Small intestine (tissue), 7 donors: ENCODE data around the gene RBM47. TPM values are rescaled to one million over a fixed set of nuclear protein-coding genes. Genes with fewer than 3 reads are reported as not detected.
A peak's percentile ranks its signal among the peaks of the same experiment; 100 is the strongest.

Experiments
- DNase-seq, 2 donors: peaks; one replicate each; pipeline versions ENCODE4 v3.0.0 to v3.0.0-alpha.2; 2013
- FAIRE-seq: peaks from 2 replicates; lab custom pipeline; 2012; peaks lifted over from hg19 to GRCh38; lab: Jason Lieb, UNC
- H3K27ac ChIP-seq, 3 donors: one replicate each; pipeline ENCODE4 v1.5.1; 2013; ENCODE audit warnings: low read length in 2 of 3, mild to moderate bottlenecking in 2 of 3, control low read depth in 1 of 3, inconsistent platforms in 1 of 3, low read depth in 1 of 3, moderate library complexity in 1 of 3
- H3K27me3 ChIP-seq, 3 donors: one replicate each; pipeline ENCODE4 v1.6.1; 2013; ENCODE audit warnings: low read length in 3 of 3, inconsistent platforms in 1 of 3; ENCODE audit not compliant: control insufficient read depth in 3 of 3, insufficient read depth in 3 of 3
- H3K36me3 ChIP-seq, 3 donors: one replicate each; pipeline ENCODE4 v1.6.1; 2013; ENCODE audit warnings: low read length in 3 of 3, inconsistent platforms in 1 of 3, low read depth in 1 of 3, mild to moderate bottlenecking in 1 of 3, moderate library complexity in 1 of 3; ENCODE audit not compliant: control insufficient read depth in 3 of 3, insufficient read depth in 2 of 3
- H3K4me1 ChIP-seq, 3 donors: one replicate each; pipeline ENCODE4 v1.6.1; 2013; ENCODE audit warnings: low read length in 2 of 3, inconsistent platforms in 1 of 3, low read depth in 1 of 3, mild to moderate bottlenecking in 1 of 3, moderate library complexity in 1 of 3; ENCODE audit not compliant: control insufficient read depth in 3 of 3, insufficient read depth in 2 of 3
- H3K4me3 ChIP-seq, 3 donors: one replicate each; pipeline ENCODE4 v1.5.1; 2013; ENCODE audit warnings: low read length in 3 of 3, control low read depth in 1 of 3, inconsistent platforms in 1 of 3, low read depth in 1 of 3, mild to moderate bottlenecking in 1 of 3, moderate library complexity in 1 of 3
- H3K9me3 ChIP-seq, 2 donors: one replicate each; pipeline ENCODE4 v1.6.1; 2013; ENCODE audit warnings: low read depth in 1 of 2, low read length in 1 of 2; ENCODE audit not compliant: control insufficient read depth in 2 of 2, insufficient read depth in 1 of 2
- WGBS, 3 donors: extraction: QIAGEN DNeasy Blood & Tissue Kit; methylation state at CpG; one replicate each; pipeline ENCODE4 v1.1.7; 2013; 5-methylcytosine and 5-hydroxymethylcytosine counted together
- polyA plus RNA-seq, 4 donors: library from polyadenylated mRNA; stranded (reverse) in 3 of 4; unstranded in 1 of 4; fragments of 200-250 nt in 3 of 4; fragments of 120-200 nt in 1 of 4; gene quantifications; one replicate each; pipeline versions ENCODE4 v1.2.1 to v1.2.3, GENCODE V29; 2013
- donor health status: healthy with polysubstance abuse.
- donor health status: control.
- donor health status: control.
- donor health status: Bipolar disorder and iron deficiency.
- donor health status: healthy.

Gene RBM47
- polyA plus RNA-seq, 4 donors: 49.5 to 127 (median 106) TPM

DNA sequence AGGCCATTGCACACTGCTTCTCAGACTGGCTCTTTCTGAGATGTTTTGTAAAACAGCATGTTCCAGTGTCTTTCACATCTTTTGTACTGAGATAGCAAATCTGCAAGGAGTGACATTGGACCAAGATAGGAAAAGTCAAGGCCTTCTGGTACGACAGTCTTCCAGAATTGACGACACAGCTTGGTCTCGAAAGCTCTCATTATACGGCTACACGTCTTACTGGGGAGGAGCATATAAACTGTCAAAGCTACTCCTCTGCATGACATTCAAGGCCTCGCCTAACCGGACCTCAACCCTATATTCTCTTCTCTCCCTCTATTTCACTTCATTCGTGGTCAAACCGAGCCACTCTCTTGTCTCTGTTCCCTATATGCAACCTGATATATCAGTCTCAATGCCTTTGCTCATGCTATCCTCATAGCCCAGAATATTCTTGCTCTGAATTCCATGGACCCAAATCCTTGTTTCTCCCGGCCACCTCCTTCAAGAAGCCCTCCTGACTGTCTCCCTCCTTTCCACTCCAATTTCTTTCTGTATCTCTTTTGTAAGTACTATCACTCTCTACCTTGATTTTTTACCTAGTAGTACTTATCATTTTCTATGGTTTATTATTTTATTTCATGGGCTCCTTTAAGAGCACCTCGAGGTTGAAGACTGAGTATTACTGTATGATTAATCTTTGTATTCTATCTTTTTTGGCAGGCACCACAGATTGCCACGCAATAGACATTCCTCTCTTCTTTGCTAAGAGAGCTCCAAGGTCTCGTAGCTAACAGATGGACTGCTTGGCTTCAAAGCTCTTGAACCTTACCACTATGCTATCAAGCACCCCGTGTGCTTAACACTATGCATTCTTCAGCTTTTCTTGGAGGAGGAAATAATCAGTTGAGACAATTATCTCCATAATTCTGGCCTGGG lies 35.1 kb downstream of the RBM47 start:
- Histone ChIP-seq H3K27ac (peak overlapping the region in 1 of 3 donors; percentile 16), H3K4me1 (no peaks in the 10 kb centered on the region), H3K27me3 (no peaks in the 10 kb centered on the region), H3K9me3 (peaks cover 0 to 3% of the 10 kb centered on the region in 2 donors), H3K36me3 (peaks cover 0 to 17% (median 0%) of the 10 kb centered on the region in 3 donors), H3K4me3 (no peak overlapping the region)
- WGBS, 3 donors: 58 to 68% (median 60%) methylated on average over 14 of the region's 14 CpGs
- DNase-seq (peak in 1 of 2 donors; percentile 67), FAIRE-seq (no peak)

DNA sequence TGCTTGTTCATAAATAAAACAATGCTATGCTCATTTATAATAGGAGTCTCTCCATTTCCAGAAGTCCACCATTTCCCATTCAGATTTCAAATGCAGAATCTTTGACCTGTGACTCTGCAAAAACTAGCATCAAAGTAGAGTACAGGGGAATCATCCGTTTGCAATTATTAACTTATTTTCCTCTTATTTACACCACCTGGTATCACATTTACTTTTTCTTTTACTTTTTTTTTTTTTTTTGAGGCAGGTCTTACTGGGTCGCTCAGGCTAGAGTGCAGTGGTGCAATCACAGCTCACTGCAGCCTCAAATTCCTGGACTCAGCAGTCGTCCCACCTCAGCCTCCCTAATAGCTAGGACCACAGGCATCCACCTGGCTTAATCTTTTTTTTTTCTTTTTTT lies 37.6 kb downstream of the RBM47 start:
- Histone ChIP-seq H3K27me3 (no peaks in the 10 kb centered on the region), H3K4me1 (peaks cover 0 to 9% (median 0%) of the 10 kb centered on the region in 3 donors), H3K4me3 (no peak overlapping the region), H3K36me3 (peaks cover 0 to 14% (median 0%) of the 10 kb centered on the region in 3 donors), H3K9me3 (peaks cover 0 to 3% of the 10 kb centered on the region in 2 donors), H3K27ac (no peak overlapping the region)
- no peak for FAIRE-seq
- WGBS, 3 donors: 59 to 73% (median 71%) methylated on average over 3 of the region's 3 CpGs
- no peak for DNase-seq

DNA sequence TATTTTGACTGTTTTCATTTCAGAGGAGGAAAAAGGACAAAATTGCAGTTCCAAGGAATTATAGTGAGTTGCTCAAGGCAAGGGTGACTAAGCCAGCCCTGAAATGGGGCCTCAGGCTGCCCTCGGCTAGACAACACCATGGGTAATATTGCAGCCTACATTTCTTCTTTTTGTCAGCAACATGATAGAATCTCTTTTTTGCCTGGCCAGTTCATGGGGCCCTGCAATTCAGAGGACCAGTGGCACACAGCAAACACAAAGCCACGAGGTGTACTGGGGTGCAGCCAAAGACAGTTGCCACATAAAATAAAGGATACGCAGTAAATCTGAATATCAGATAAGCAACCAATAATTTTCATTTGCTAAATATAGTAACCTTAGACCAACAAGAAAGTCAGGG lies 41.8 kb downstream of the RBM47 start:
- Histone ChIP-seq H3K36me3 (peaks cover 0 to 5% (median 0%) of the 10 kb centered on the region in 3 donors), H3K9me3 (peaks cover 0 to 3% of the 10 kb centered on the region in 2 donors), H3K4me3 (no peak overlapping the region), H3K27me3 (no peaks in the 10 kb centered on the region), H3K27ac (no peak overlapping the region), H3K4me1 (peaks cover 0 to 14% (median 0%) of the 10 kb centered on the region in 3 donors)
- peak in 1 of 2 donors; percentile 43 for DNase-seq
- WGBS, 3 donors: 65 to 72% (median 72%) methylated on average over 3 of the region's 3 CpGs
- FAIRE-seq: no peak

DNA sequence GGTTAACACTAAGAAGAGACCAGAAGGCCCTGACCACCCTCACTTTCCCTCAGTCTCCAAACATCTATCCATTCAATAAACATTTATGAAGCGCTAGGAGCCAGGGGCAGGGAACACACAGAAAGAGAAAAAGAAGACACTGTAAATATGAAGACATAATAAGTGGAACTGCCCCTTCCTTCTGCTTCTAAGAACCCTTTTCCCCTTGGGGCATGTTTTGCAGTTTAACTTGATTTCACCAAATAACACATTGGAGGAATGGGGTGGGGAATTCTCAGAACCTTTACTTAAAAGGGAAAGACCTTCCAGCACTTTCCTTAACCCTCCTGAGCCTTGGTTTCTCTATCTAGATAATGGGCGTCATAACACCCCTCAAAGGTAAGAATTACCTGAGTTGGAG lies 42.3 kb downstream of the RBM47 start:
- FAIRE-seq (no peak), DNase-seq (no peak)
- peaks cover 0 to 3% of the 10 kb centered on the region in 2 donors for H3K9me3 ChIP-seq
- no peak overlapping the region for H3K4me3 ChIP-seq
- peaks cover 0 to 3% (median 0%) of the 10 kb centered on the region in 3 donors for H3K36me3 ChIP-seq
- H3K4me1 ChIP-seq: peaks cover 0 to 14% (median 0%) of the 10 kb centered on the region in 3 donors
- 89 to 98% (median 91%) methylated on average over 2 of the region's 2 CpGs for WGBS, 3 donors
- no peaks in the 10 kb centered on the region for H3K27me3 ChIP-seq
- H3K27ac ChIP-seq: peak overlapping the region in 1 of 3 donors; percentile 43

DNA sequence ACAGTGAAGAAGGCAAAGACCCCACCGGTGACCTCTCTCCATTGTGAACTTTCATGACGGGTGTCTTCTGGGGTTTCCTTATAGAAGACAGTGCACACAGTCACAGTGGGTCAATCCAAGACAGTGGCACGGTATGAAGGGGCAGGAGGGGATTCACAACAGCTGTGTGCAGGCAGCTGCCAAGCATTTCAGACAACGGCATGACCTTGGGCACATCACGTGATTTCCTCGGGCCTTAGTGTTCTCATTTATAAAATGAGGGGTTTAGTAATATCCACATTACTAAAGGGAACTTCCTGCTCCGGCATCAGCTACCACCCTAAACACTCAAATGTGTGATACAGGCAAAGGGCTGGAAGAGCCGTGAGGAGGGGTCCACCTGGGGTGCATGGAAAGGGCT lies 42.9 kb downstream of the RBM47 start:
- FAIRE-seq: no peak
- H3K27ac ChIP-seq: no peak overlapping the region
- 65 to 70% (median 67%) methylated on average over 8 of the region's 8 CpGs for WGBS, 3 donors

DNA sequence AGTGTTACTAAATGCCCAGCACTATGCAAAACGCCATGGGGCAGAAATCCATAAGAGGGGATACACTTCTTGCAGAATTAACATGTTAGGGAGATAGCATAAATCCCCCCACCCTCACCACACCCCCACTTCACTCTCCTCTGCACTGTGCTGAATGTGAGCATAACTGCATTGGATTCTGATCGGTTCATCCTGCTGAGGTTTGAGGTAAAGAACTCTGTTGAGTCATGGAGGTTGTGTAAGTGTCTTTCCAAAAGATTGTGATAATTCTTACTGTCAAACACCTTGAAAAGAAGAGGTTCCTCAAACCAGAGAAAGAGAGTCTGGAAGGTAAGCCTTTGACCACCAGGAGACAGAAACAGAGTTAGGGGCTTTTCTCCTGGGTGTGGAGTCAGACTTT lies 43.6 kb downstream of the RBM47 start:
- Histone ChIP-seq H3K27me3 (no peaks in the 10 kb centered on the region), H3K9me3 (no peaks in the 10 kb centered on the region), H3K36me3 (peaks cover 0 to 4% (median 0%) of the 10 kb centered on the region in 3 donors), H3K4me3 (no peak overlapping the region), H3K4me1 (peaks cover 0 to 14% (median 0%) of the 10 kb centered on the region in 3 donors), H3K27ac (no peak overlapping the region)
- FAIRE-seq (no peak), DNase-seq (no peak)
- WGBS, 3 donors: 77 to 83% (median 82%) methylated on average over 2 of the region's 2 CpGs

More for the DNA sequence above, 42.9 kb downstream of the RBM47 start:
- H3K4me1 ChIP-seq: peaks cover 0 to 14% (median 0%) of the 10 kb centered on the region in 3 donors
- peaks cover 0 to 1% (median 0%) of the 10 kb centered on the region in 3 donors for H3K36me3 ChIP-seq
- H3K4me3 ChIP-seq: no peak overlapping the region
- DNase-seq: no peak
- peaks cover 0 to 3% of the 10 kb centered on the region in 2 donors for H3K9me3 ChIP-seq
- no peaks in the 10 kb centered on the region for H3K27me3 ChIP-seq

DNA sequence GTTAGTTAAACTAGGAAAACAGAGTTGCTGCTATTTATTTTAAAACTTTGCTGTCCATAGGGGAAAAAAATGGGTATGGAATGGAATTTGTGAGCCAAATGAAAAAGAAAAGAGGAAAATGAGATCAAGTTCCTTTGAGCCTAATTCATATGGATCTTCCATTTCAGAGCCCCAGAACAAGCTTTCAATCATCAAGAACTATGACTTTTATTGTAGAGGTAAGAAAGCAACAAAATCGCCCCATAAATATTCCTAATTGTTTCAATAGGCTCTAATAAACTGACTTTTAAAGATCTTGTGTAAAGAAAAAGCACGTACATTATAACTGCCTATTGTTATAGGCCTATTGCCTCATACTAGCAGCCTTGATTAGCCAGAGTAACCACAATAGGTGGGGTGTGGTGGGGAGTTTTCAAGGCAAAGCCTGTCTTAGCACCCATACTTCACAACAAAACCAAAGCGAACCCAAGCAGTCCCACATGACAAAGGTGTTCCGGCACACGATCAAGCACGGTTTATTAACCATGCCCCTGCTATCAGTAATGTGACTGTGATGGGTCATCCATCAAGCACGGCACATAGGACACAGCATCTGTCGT lies 44.4 kb downstream of the RBM47 start:
- Histone ChIP-seq H3K9me3 (no peaks in the 10 kb centered on the region), H3K27ac (no peak overlapping the region), H3K4me1 (peaks cover 0 to 14% (median 0%) of the 10 kb centered on the region in 3 donors), H3K27me3 (no peaks in the 10 kb centered on the region), H3K36me3 (peaks cover 0 to 7% (median 0%) of the 10 kb centered on the region in 3 donors), H3K4me3 (no peak overlapping the region)
- DNase-seq (peak in 1 of 2 donors; percentile 29), FAIRE-seq (no peak)
- 78 to 88% (median 81%) methylated on average over 8 of the region's 8 CpGs for WGBS, 3 donors

DNA sequence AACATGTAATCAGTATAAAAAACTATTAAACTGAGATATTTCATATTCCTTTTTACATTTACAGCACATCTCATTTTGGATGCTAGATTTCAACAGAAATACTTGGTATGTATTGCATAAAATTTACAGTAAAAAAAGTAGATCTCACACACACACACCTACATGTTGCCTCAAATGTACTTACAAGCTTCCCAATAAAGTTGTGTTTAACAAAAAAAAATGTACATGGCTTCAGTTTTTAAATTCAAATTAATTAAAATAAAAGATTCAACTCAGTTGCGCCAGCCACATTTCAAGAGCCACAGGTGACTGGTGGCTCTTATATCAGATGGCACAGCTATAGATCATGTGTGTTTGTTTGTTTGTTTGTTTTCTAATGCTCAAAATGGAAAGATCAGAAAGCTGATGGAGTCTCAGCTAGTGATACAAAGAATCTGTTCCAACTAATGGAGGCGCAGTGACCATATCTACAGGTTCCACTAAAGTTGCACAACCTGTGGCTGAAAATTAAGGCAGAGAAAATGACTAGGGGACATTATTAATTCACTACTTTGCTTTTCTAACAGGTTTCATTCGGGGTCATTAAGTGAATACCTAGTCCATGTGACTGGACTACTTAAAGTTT lies 45.0 kb downstream of the RBM47 start:
- H3K27ac ChIP-seq: no peak overlapping the region
- H3K9me3 ChIP-seq: no peaks in the 10 kb centered on the region
- WGBS, 3 donors: 91 to 94% (median 91%) methylated on average over 3 of the region's 3 CpGs
- DNase-seq (no peak), FAIRE-seq (no peak)
- no peak overlapping the region for H3K4me3 ChIP-seq
- H3K36me3 ChIP-seq: peaks cover 0 to 7% (median 0%) of the 10 kb centered on the region in 3 donors
- H3K4me1 ChIP-seq: peaks cover 0 to 14% (median 0%) of the 10 kb centered on the region in 3 donors
- no peaks in the 10 kb centered on the region for H3K27me3 ChIP-seq
